ENCODE measurements around the gene CLEC18A. TPM values are rescaled to one million over a fixed set of nuclear protein-coding genes. Genes with fewer than 3 reads are reported as not detected.

The CLEC18A gene
- polyA plus RNA-seq, 2 of the 4 experiments (the other 2 are of a cell fraction) = 0.23 TPM; not detected in 1

- TF ChIP-seq HDAC2 (IDR thresholded peaks at IDR 0.05) = no peak
- no peak for TF ChIP-seq RARB (CRISPR knock-in tag; IDR thresholded peaks at IDR 0.05)
- ATAC-seq = no peak
- DNase-seq (ENCODE audit: low read depth in 1 of 2, low spot score in 1 of 2) = no peak
- Histone ChIP-seq H3K4me2 (no peak overlapping the region), H3K9me3 (no peaks in the 10 kb centered on the region), H3K4me3 (no peak overlapping the region), H3K4me1 (no peaks in the 10 kb centered on the region), H3K27ac (no peak overlapping the region)
- POLR2A ChIA-PET = no interaction called here
- WGBS (ENCODE audit: missing lambda C conversion rate) = 91% methylated on average over 8 of the region's 8 CpGs
- no peak for FAIRE-seq
- CTCF ChIA-PET = interaction anchor here (1.3 to 17.7 kb wide), 4 partner anchors 12 to 127 kb away, joined by 4 to 288 read pairs (median 30); no protein-coding TSS in a partner anchor
Observed at GRCh38 chr16:69925311-69925710, 25.8 kb upstream of the CLEC18A start.

- no peak overlapping the region for H3K4me2 ChIP-seq
- ATAC-seq = no peak
- WGBS (ENCODE audit: missing lambda C conversion rate) = 88% methylated on average over 8 of the region's 8 CpGs
- no peak for FAIRE-seq
- H3K4me1 ChIP-seq = no peaks in the 10 kb centered on the region
- POLR2A ChIA-PET = no interaction called here
- no peak overlapping the region for H3K4me3 ChIP-seq
- CTCF ChIA-PET = interaction anchor here (0.9 to 17.7 kb wide), 6 partner anchors 13 to 134 kb away, joined by 3 to 288 read pairs (median 5); no protein-coding TSS in a partner anchor
- H3K27ac ChIP-seq = no peak overlapping the region
- TF ChIP-seq SREBF2 (IDR thresholded peaks at IDR 0.05) = no peak
- TF ChIP-seq PHF8 (IDR thresholded peaks at IDR 0.05; ENCODE audit: borderline replicate concordance, low read depth) = no peak
- TF ChIP-seq FOXS1 (CRISPR knock-in tag; IDR thresholded peaks at IDR 0.05) = no peak
- no peak for TF ChIP-seq PBX3 (IDR thresholded peaks at IDR 0.05)
- TF ChIP-seq ZSCAN20 (CRISPR knock-in tag; IDR thresholded peaks at IDR 0.05) = no peak
- TF ChIP-seq RNF2 (IDR thresholded peaks at IDR 0.05; ENCODE audit: borderline replicate concordance, low read depth) = no peak
- TF ChIP-seq BCL3 (IDR thresholded peaks at IDR 0.05) = no peak
- no peak for TF ChIP-seq TP53 (CRISPR knock-in tag; IDR thresholded peaks at IDR 0.05)
- TF ChIP-seq USF2 (IDR thresholded peaks at IDR 0.05) = no peak
- no peak for TF ChIP-seq EP300 (IDR thresholded peaks at IDR 0.05)
- TF ChIP-seq KDM1A (IDR thresholded peaks at IDR 0.05; ENCODE audit: low read depth) = no peak
- no peak for TF ChIP-seq FOSB (CRISPR knock-in tag; IDR thresholded peaks at IDR 0.05)
- H3K9me3 ChIP-seq = no peaks in the 10 kb centered on the region
- no peak for DNase-seq (ENCODE audit: low read depth in 1 of 2, low spot score in 1 of 2)
Observed at GRCh38 chr16:69926241-69926640, 24.9 kb upstream of the CLEC18A start.

- no peak overlapping the region for H3K4me3 ChIP-seq
- FAIRE-seq (no peak), ATAC-seq (no peak), DNase-seq (ENCODE audit: low read depth in 1 of 2, low spot score in 1 of 2) (no peak)
- CTCF ChIA-PET = interaction anchor here (0.9 to 17.7 kb wide), 5 partner anchors 13 to 172 kb away, joined by 3 to 288 read pairs (median 3); partner anchors contain the start of gene NOB1
- TF ChIP-seq MYC (IDR thresholded peaks at IDR 0.05; ENCODE audit: borderline replicate concordance, low read length) = no peak
- no peak for TF ChIP-seq CBX8 (IDR thresholded peaks at IDR 0.05)
- no peak for TF ChIP-seq KDM1A (IDR thresholded peaks at IDR 0.05; ENCODE audit: low read depth)
- TF ChIP-seq FOSB (CRISPR knock-in tag; IDR thresholded peaks at IDR 0.05) = no peak
- no peak for TF ChIP-seq RCOR1 (IDR thresholded peaks at IDR 0.05; ENCODE audit: low read depth, low read length)
- TF ChIP-seq POLR2AphosphoS2 (conservative IDR thresholded peaks at IDR 0.05; ENCODE audit: low read length) = no peak
- TF ChIP-seq TP53 (CRISPR knock-in tag; IDR thresholded peaks at IDR 0.05) = no peak
- TF ChIP-seq HOXA7 (CRISPR knock-in tag; IDR thresholded peaks at IDR 0.05) = no peak
- TF ChIP-seq NR3C1 (IDR thresholded peaks at IDR 0.05) = no peak
- TF ChIP-seq CBX2 (IDR thresholded peaks at IDR 0.05; ENCODE audit: borderline replicate concordance, low read depth) = no peak
- TF ChIP-seq RARB (CRISPR knock-in tag; IDR thresholded peaks at IDR 0.05) = no peak
- TF ChIP-seq EHMT2 (IDR thresholded peaks at IDR 0.05; ENCODE audit: low read depth) = no peak
- no peak for TF ChIP-seq PBX3 (IDR thresholded peaks at IDR 0.05)
- TF ChIP-seq PHF8 (IDR thresholded peaks at IDR 0.05; ENCODE audit: borderline replicate concordance, low read depth) = no peak
- no peak overlapping the region for H3K4me2 ChIP-seq
- WGBS (ENCODE audit: missing lambda C conversion rate) = 82% methylated on average over 16 of the region's 17 CpGs
- no peaks in the 10 kb centered on the region for H3K4me1 ChIP-seq
- POLR2A ChIA-PET = no interaction called here
- H3K27ac ChIP-seq = no peak overlapping the region
- H3K9me3 ChIP-seq = no peaks in the 10 kb centered on the region
Observed at GRCh38 chr16:69927056-69927757, 23.9 kb upstream of the CLEC18A start.
